Measurements from ENCODE around the gene RNASEH1. TPM values are rescaled to one million over a fixed set of nuclear protein-coding genes. Genes with fewer than 3 reads are reported as not detected.

Gene RNASEH1
- total and polyA plus RNA-seq, 9 donors, result 10.3 to 23.9 (median 16.8) TPM

GRCh38 chr2:3532941-3533340, 25.2 kb downstream of the RNASEH1 start:
- H3K4me3 ChIP-seq, result no peak overlapping the region
- WGBS, 3 donors, result 83 to 92% (median 89%) methylated on average over 12 of the region's 12 CpGs

DNA sequence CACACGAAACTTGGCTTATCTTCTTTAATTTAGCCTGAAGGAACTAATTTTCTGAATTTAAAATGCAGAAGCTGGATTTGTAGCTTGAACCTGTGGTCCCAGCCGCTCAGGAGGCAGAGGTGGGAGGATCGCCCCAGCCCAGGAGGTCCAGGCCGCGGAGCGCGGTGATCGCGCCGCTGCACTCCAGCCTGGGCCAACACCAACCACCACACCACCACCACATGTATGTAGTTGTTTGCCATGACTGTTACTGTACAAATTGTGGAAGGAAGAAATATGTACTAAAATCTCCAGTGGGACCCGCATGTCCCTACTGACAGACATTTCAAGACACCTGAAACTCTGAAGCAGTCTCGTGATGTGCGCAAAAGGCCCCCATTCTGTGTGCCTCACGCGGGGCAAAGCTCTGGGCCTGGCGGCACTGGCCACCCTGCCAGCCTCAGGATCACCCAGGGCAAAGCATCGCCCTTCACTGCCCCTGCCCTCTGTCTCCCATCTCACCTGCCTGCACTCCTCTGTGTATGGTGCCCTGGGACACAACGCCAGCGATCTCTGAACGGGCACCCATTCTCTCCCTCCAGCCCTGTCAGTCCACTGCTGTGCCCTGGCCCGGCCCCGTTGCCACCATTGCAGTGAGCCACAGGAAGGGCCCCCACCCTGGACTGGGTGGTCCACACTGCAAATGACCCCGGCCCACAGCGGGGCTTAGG, 28.7 kb downstream of the RNASEH1 start:
- WGBS, 3 donors, result 94 to 97% (median 96%) methylated on average over 24 of the region's 24 CpGs
- Histone ChIP-seq H3K4me1 (ENCODE audit: insufficient read depth) (peaks cover 2% of the 10 kb centered on the region), H3K27me3 (no peaks in the 10 kb centered on the region), H3K27ac (no peak overlapping the region), H3K9me3 (no peaks in the 10 kb centered on the region), H3K4me3 (no peak overlapping the region), H3K36me3 (no peaks in the 10 kb centered on the region)
- no peak for DNase-seq
- no peak for TF ChIP-seq EP300 (IDR thresholded peaks at IDR 0.05)
- no peak for TF ChIP-seq CTCF (IDR thresholded peaks at IDR 0.05)
- no peak for TF ChIP-seq POLR2A (IDR thresholded peaks at IDR 0.05)
- intact Hi-C loops (cut with DNase I), result loop anchor here in 1 of 4 donors (10.0 kb wide), 1 partner anchor 105 kb away; no protein-coding TSS in a partner anchor

More at GRCh38 chr2:3532941-3533340, 25.2 kb downstream of the RNASEH1 start:
- intact Hi-C loops (cut with DNase I), result loop anchor here in 1 of 4 donors (10.0 kb wide), 1 partner anchor 108 kb away; no protein-coding TSS in a partner anchor
- Histone ChIP-seq H3K36me3 (no peaks in the 10 kb centered on the region), H3K4me1 (ENCODE audit: insufficient read depth) (peaks cover 10% of the 10 kb centered on the region), H3K27ac (no peak overlapping the region), H3K27me3 (no peaks in the 10 kb centered on the region), H3K9me3 (no peaks in the 10 kb centered on the region)
- TF ChIP-seq CTCF (IDR thresholded peaks at IDR 0.05) (no peak), EP300 (IDR thresholded peaks at IDR 0.05) (no peak), POLR2A (IDR thresholded peaks at IDR 0.05) (no peak)
- DNase-seq, result no peak

- H3K9me3 ChIP-seq, result no peaks in the 10 kb centered on the region
These were observed 30.0 kb downstream of the RNASEH1 start for GRCh38 chr2:3527886-3528785.

More at GRCh38 chr2:3527886-3528785, 30.0 kb downstream of the RNASEH1 start:
- Histone ChIP-seq H3K36me3 (no peaks in the 10 kb centered on the region), H3K27me3 (no peaks in the 10 kb centered on the region), H3K27ac (no peak overlapping the region), H3K4me3 (no peak overlapping the region), H3K4me1 (ENCODE audit: insufficient read depth) (peaks cover 8% of the 10 kb centered on the region)
- no peak for TF ChIP-seq CTCF (IDR thresholded peaks at IDR 0.05)
- no peak for TF ChIP-seq EP300 (IDR thresholded peaks at IDR 0.05)
- DNase-seq, result no peak
- 85 to 92% (median 88%) methylated on average over 35 to 40 of the region's 40 CpGs for WGBS, 3 donors
- intact Hi-C loops (cut with DNase I), result no loop called here

Data from ovary (tissue), 9 donors.